ENCODE measurements around the gene RTL3.

DNA sequence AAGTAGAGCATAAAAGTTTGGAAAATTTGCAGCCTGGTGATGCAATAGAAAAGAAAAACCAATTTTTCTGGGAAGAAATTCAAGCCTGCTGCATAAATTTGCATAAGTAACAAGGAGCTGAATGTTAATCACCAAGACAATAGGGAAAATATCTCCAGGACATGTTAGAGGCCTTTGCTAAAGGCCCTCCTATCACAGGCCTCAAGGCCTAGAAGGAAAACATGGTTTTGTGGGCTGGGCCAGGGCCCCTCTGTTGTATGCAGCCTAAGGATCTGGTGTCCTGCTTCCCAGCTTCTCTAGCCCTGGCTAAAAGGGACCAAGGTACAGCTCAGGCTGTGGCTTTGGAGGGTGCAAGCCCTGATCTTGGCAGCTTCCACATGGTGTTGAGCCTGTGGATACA is 6.2 kb upstream of the RTL3 start:
- TF ChIP-seq, protein P1, sequence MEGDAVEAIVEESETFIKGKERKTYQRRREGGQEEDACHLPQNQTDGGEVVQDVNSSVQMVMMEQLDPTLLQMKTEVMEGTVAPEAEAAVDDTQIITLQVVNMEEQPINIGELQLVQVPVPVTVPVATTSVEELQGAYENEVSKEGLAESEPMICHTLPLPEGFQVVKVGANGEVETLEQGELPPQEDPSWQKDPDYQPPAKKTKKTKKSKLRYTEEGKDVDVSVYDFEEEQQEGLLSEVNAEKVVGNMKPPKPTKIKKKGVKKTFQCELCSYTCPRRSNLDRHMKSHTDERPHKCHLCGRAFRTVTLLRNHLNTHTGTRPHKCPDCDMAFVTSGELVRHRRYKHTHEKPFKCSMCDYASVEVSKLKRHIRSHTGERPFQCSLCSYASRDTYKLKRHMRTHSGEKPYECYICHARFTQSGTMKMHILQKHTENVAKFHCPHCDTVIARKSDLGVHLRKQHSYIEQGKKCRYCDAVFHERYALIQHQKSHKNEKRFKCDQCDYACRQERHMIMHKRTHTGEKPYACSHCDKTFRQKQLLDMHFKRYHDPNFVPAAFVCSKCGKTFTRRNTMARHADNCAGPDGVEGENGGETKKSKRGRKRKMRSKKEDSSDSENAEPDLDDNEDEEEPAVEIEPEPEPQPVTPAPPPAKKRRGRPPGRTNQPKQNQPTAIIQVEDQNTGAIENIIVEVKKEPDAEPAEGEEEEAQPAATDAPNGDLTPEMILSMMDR (IDR thresholded peaks at IDR 0.05), result no peak
- no peak for TF ChIP-seq POLR2A (IDR thresholded peaks at IDR 0.05)

Measured in uterus (tissue), 2 donors.